ENCODE results near the gene UHMK1.
"Not testable (repeated sequence)": the region's sequence is repeated elsewhere in the genome, so short reads cannot be mapped to it uniquely, and the experiment has no call there.

Gene UHMK1

GRCh38 chr1:162568802-162569201, 71.2 kb downstream of the UHMK1 start:
- no peak for DNase-seq

- no peak for DNase-seq
Measured at GRCh38 chr1:162570718-162571117, 73.1 kb downstream of the UHMK1 start.

DNA sequence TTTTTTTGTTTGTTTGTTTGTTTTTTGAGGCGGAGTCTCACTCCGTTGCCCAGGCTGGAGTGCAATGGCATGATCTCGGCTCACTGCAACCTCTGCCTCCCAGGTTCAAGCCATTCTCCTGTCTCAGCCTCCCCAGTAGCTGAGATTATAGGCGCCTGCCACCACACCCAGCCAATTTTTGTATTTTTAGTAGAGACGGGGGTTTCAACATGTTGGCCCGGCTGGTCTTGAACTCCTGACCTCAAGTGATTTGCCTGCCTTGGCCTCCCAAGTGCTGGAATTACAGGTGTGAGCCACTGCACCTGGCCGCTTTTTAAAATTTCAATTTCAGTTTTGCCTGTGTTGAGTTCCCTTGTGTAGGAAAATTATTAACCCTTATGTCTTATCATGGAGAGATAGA, 73.5 kb downstream of the UHMK1 start:
- DNase-seq: not testable (repeated sequence)

DNA sequence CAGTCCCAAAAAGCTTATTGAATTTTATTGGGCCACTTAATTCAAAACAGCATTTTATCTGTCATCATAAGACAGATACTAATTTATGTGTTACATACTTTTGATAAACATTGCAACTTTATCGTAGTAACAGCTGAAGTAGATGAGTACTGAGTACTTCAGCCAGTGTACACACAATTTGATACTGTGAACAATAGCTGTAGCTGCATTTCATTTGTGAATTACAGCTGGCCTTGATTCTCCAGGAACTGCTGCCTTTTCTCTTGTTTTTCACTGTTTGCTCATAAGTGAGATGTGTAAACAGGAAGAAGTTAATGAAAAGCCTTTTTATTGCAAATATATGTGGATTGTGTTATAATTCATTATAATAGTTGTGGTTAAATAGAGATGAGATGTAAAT, 74.1 kb downstream of the UHMK1 start:
- no peak for DNase-seq

GRCh38 chr1:162573136-162573535, 75.5 kb downstream of the UHMK1 start:
- DNase-seq: no peak

- DNase-seq: no peak
Measured at GRCh38 chr1:162578071-162578700, 80.6 kb downstream of the UHMK1 start.

- no peak for DNase-seq
Measured at GRCh38 chr1:162578936-162579335, 81.3 kb downstream of the UHMK1 start.
